H9 (cell line): ENCODE measurements around the gene ZIK1. TPM values are rescaled to one million over a fixed set of nuclear protein-coding genes. Genes with fewer than 3 reads are reported as not detected.
A peak's percentile ranks its signal among the peaks of the same experiment; 100 is the strongest.

ENCODE experiments used
- DNase-seq: peaks from one replicate; pipeline ENCODE4 v3.0.0-alpha.2; 2017
- H2AFZ ChIP-seq: one replicate; pipeline ENCODE4 v1.6.1; 2013; ENCODE audit warnings: mild to moderate bottlenecking, low read length, control low read depth, moderate library complexity
- H2AK5ac ChIP-seq: 2 replicates; pipeline ENCODE4 v1.6.1; 2013; ENCODE audit warnings: low read length, control low read depth, mixed read lengths; ENCODE audit not compliant: insufficient read length
- H2BK120ac ChIP-seq: one replicate; pipeline ENCODE4 v1.6.1; 2013; ENCODE audit warnings: low read depth, mild to moderate bottlenecking, low read length, control low read depth, inconsistent platforms; ENCODE audit not compliant: poor library complexity, severe bottlenecking
- H2BK12ac ChIP-seq: 2 replicates; pipeline ENCODE4 v1.6.1; 2013; ENCODE audit warnings: low read length, control low read depth, mixed read lengths, low read depth; ENCODE audit not compliant: insufficient read length
- H2BK15ac ChIP-seq: 2 replicates; pipeline ENCODE4 v1.6.1; 2013; ENCODE audit warnings: low read depth, low read length, control low read depth
- H2BK20ac ChIP-seq: one replicate; pipeline ENCODE4 v1.6.1; 2013; ENCODE audit warnings: low read depth, mild to moderate bottlenecking, low read length, control low read depth, inconsistent platforms; ENCODE audit not compliant: poor library complexity, severe bottlenecking
- H2BK5ac ChIP-seq: 2 replicates; pipeline ENCODE4 v1.6.1; 2013; ENCODE audit warnings: low read length, control low read depth, mixed read lengths; ENCODE audit not compliant: insufficient read length
- H3K14ac ChIP-seq: 2 replicates; pipeline ENCODE4 v1.6.1; 2013; ENCODE audit warnings: low read length, control low read depth; ENCODE audit not compliant: insufficient read depth
- H3K18ac ChIP-seq: 2 replicates; pipeline ENCODE4 v1.6.1; 2013; ENCODE audit warnings: low read depth, mild to moderate bottlenecking, mixed read lengths, low read length, control low read depth; ENCODE audit not compliant: insufficient read length
- H3K23ac ChIP-seq: 2 replicates; pipeline ENCODE4 v1.6.1; 2013; ENCODE audit warnings: low read length, control low read depth, mixed read lengths, low read depth; ENCODE audit not compliant: insufficient read length
- H3K23me2 ChIP-seq: 2 replicates; pipeline ENCODE4 v1.6.1; 2013; ENCODE audit warnings: low read depth, mild to moderate bottlenecking, mixed read lengths, low read length, control low read depth; ENCODE audit not compliant: insufficient read length, poor library complexity, severe bottlenecking
- H3K27ac ChIP-seq: 2 replicates; pipeline ENCODE4 v1.5.1; 2013; ENCODE audit warnings: low read length, control low read depth, mixed read lengths, low read depth; ENCODE audit not compliant: insufficient read length
- H3K27me3 ChIP-seq: 2 replicates; pipeline ENCODE4 v1.6.1; 2013; ENCODE audit warnings: low read length, control low read depth, inconsistent platforms; ENCODE audit not compliant: insufficient read depth
- H3K4ac ChIP-seq: 2 replicates; pipeline ENCODE4 v1.6.1; 2013; ENCODE audit warnings: low read depth, mild to moderate bottlenecking, control low read depth, inconsistent platforms, low read length, moderate library complexity
- H3K4me1 ChIP-seq: 2 replicates; pipeline ENCODE4 v1.6.1; 2013; ENCODE audit warnings: low read length, control low read depth, inconsistent platforms; ENCODE audit not compliant: insufficient read depth
- H3K4me2 ChIP-seq: 2 replicates; pipeline ENCODE4 v1.6.1; 2013; ENCODE audit warnings: low read length, control low read depth, mixed read lengths; ENCODE audit not compliant: insufficient read length, insufficient read depth
- H3K56ac ChIP-seq: 2 replicates; pipeline ENCODE4 v1.6.1; 2013; ENCODE audit warnings: low read depth, mild to moderate bottlenecking, mixed read lengths, low read length, control low read depth; ENCODE audit not compliant: insufficient read length
- H3K79me1 ChIP-seq: 2 replicates; pipeline ENCODE4 v1.6.1; 2013; ENCODE audit warnings: low read depth, mild to moderate bottlenecking, moderate library complexity, low read length, control low read depth, inconsistent platforms; ENCODE audit not compliant: insufficient read depth, poor library complexity, severe bottlenecking
- H3K79me2 ChIP-seq: 2 replicates; pipeline ENCODE4 v1.6.1; 2013; ENCODE audit warnings: low read length, control low read depth, inconsistent platforms; ENCODE audit not compliant: insufficient read depth
- H3K9ac ChIP-seq: 2 replicates; pipeline ENCODE4 v1.6.1; 2013; ENCODE audit warnings: low read length, control low read depth, mixed read lengths; ENCODE audit not compliant: insufficient read length; ENCODE audit errors: extremely low read depth
- H3K9me3 ChIP-seq: one replicate; pipeline ENCODE4 v1.6.1; 2013; ENCODE audit warnings: low read depth, low read length, inconsistent platforms; ENCODE audit not compliant: control insufficient read depth
- H3T11ph ChIP-seq: one replicate; pipeline ENCODE4 v1.6.1; 2013; ENCODE audit warnings: mild to moderate bottlenecking, low read length, control low read depth, inconsistent platforms
- H4K20me1 ChIP-seq: one replicate; pipeline ENCODE4 v1.6.1; 2013; ENCODE audit not compliant: control insufficient read depth, insufficient read length, insufficient read depth
- H4K5ac ChIP-seq: 2 replicates; pipeline ENCODE4 v1.6.1; 2013; ENCODE audit warnings: low read depth, mild to moderate bottlenecking, mixed read lengths, low read length, control low read depth; ENCODE audit not compliant: insufficient read length
- H4K8ac ChIP-seq: replicated peaks from 2 replicates; pipeline ENCODE4 v1.6.1; 2013; ENCODE audit warnings: low read length, control low read depth, mixed read lengths, low read depth; ENCODE audit not compliant: insufficient read length
- H4K91ac ChIP-seq: 2 replicates; pipeline ENCODE4 v1.6.1; 2013; ENCODE audit warnings: low read depth, mild to moderate bottlenecking, moderate library complexity, mixed read lengths, low read length, control low read depth; ENCODE audit not compliant: insufficient read length
- H3K27ac Mint-ChIP-seq, 3 experiments: 2 replicates in 2 of 3; 3 replicates in 1 of 3; pipeline ENCODE4 v1.8.0; 2020 to 2021; ENCODE audit warnings: mixed read lengths in 3 of 3, mild to moderate bottlenecking in 1 of 3, moderate library complexity in 1 of 3
- H3K27me3 Mint-ChIP-seq: 2 replicates; pipeline ENCODE4 v1.8.0; 2021; ENCODE audit warnings: low read depth, mild to moderate bottlenecking, moderate library complexity, mixed read lengths
- H3K36me3 Mint-ChIP-seq, 3 experiments: 2 replicates in 2 of 3; 3 replicates in 1 of 3; pipeline ENCODE4 v1.8.0; 2020 to 2021; ENCODE audit warnings: low read depth in 3 of 3, mixed read lengths in 3 of 3; ENCODE audit not compliant: insufficient read depth in 1 of 3
- H3K4me1 Mint-ChIP-seq, 2 experiments: 2 replicates each; pipeline ENCODE4 v1.8.0; 2020; ENCODE audit warnings: mixed read lengths in 2 of 2
- H3K4me3 Mint-ChIP-seq, 2 experiments: 2 replicates in 1 of 2; 3 replicates in 1 of 2; pipeline ENCODE4 v1.8.0; 2020 to 2021; ENCODE audit warnings: mild to moderate bottlenecking in 2 of 2, mixed read lengths in 2 of 2, moderate library complexity in 1 of 2
- H3K9me3 Mint-ChIP-seq, 2 experiments: 2 replicates in 1 of 2; 3 replicates in 1 of 2; pipeline ENCODE4 v1.8.0; 2020; ENCODE audit warnings: mild to moderate bottlenecking in 2 of 2, mixed read lengths in 2 of 2, moderate library complexity in 1 of 2
- WGBS: extraction: QIAGEN DNeasy Blood & Tissue Kit; methylation state at CpG from one replicate; pipeline ENCODE4 v1.1.7; 2013; ENCODE audit warnings: missing lambda C conversion rate, low lambda C conversion rate, mixed read lengths; ENCODE audit not compliant: insufficient read length; ENCODE audit errors: extremely low coverage; 5-methylcytosine and 5-hydroxymethylcytosine counted together
- total RNA-seq: library from RNA; stranded (reverse); gene quantifications from 2 replicates; pipeline ENCODE4 v1.2.1, GENCODE V29; 2021
- TF ChIP-seq, protein P1 (sequence below): fragments of 200-600 bp; sonication (generic); conservative IDR thresholded peaks from 3 replicates; pipeline ENCODE4 v1.8.0; 2021; ENCODE audit warnings: antibody characterized with exemption, mild to moderate bottlenecking

ZIK1 gene
- total RNA-seq, 1 experiment from 2014 or later: 27.8 TPM

DNA sequence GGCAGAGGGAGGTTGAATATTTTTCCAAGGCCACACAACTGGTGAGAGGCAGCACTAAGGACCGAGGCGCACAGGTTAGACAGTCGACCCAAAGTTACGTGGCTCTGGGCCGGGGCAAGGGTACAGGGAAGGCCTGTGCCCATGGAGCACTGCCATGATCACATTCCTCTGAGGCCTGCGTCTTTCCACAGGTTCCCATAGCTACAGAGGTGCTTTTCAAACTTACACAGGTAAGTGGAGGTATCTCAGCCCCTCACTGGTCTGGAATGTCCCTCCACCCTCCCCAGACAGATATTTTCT, 49.8 kb downstream of the ZIK1 start:
- Mint-ChIP-seq H3K27me3 (no peaks in the 10 kb centered on the region; the same call in 1 of the 2 replicates), H3K4me1 (peaks cover 4 to 14% of the 10 kb centered on the region in 2 experiments; a peak in 3 of 4 replicates), H3K4me3 (peak overlapping the region; percentile 92 to 97), H3K36me3 (peaks cover 35 to 41% (median 39%) of the 10 kb centered on the region in 3 experiments), H3K27ac (peak overlapping the region in 1 of 3 experiments; percentile 8; a peak in 2 of 7 replicates), H3K9me3 (peaks cover 19 to 24% of the 10 kb centered on the region in 2 experiments)
- Histone ChIP-seq H3K4ac (no peak overlapping the region), H2BK15ac (no peak overlapping the region), H3K4me1 (no peaks in the 10 kb centered on the region; the same call in 1 of the 2 replicates), H4K91ac (no peak overlapping the region), H3K18ac (no peak overlapping the region), H4K5ac (no peak overlapping the region), H2BK20ac (no peak overlapping the region), H3K4me2 (peak overlapping the region; percentile 95), H4K20me1 (no peaks in the 10 kb centered on the region), H3K23me2 (peaks cover 6% of the 10 kb centered on the region), H3K79me2 (no peaks in the 10 kb centered on the region), H3K56ac (no peak overlapping the region), H2BK120ac (no peak overlapping the region), H4K8ac (no peak overlapping the region), H3K27me3 (no peaks in the 10 kb centered on the region), H3K23ac (peak overlapping the region; percentile 44), H2BK12ac (peak overlapping the region; percentile 62), H3K9me3 (no peaks in the 10 kb centered on the region), H3K9ac (peak overlapping the region; percentile 69), H2AFZ (no peak overlapping the region), H2AK5ac (no peak overlapping the region), H3K79me1 (no peaks in the 10 kb centered on the region), H3T11ph (no peak overlapping the region), H3K14ac (no peak overlapping the region), H3K27ac (no peak overlapping the region), H2BK5ac (no peak overlapping the region)
- no peak for DNase-seq
- TF ChIP-seq, protein P1, sequence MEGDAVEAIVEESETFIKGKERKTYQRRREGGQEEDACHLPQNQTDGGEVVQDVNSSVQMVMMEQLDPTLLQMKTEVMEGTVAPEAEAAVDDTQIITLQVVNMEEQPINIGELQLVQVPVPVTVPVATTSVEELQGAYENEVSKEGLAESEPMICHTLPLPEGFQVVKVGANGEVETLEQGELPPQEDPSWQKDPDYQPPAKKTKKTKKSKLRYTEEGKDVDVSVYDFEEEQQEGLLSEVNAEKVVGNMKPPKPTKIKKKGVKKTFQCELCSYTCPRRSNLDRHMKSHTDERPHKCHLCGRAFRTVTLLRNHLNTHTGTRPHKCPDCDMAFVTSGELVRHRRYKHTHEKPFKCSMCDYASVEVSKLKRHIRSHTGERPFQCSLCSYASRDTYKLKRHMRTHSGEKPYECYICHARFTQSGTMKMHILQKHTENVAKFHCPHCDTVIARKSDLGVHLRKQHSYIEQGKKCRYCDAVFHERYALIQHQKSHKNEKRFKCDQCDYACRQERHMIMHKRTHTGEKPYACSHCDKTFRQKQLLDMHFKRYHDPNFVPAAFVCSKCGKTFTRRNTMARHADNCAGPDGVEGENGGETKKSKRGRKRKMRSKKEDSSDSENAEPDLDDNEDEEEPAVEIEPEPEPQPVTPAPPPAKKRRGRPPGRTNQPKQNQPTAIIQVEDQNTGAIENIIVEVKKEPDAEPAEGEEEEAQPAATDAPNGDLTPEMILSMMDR: no peak
- WGBS: no CpG with 5 or more reads among the region's 6 CpGs
